NT2/D1 (cell line): ENCODE measurements around the gene PHF13.

Experiments used
- YY1 ChIP-seq: IDR thresholded peaks from 2 replicates; pipeline ENCODE4 v1.6.1; 2011; ENCODE audit not compliant: insufficient read length, insufficient read depth
- ZNF274 ChIP-seq: IDR thresholded peaks from 2 replicates; pipeline ENCODE4 v1.6.1; 2011; ENCODE audit warnings: mild to moderate bottlenecking, low read depth, low read length

- TF ChIP-seq YY1 (no peak), ZNF274 (no peak)
Measured at GRCh38 chr1:6591644-6592043, 21.9 kb upstream of the PHF13 start.
